ENCODE measurements around the gene TARBP1. TPM values are rescaled to one million over a fixed set of nuclear protein-coding genes. Genes with fewer than 3 reads are reported as not detected.

TARBP1 gene
- total and polyA plus RNA-seq, 2 of the 4 experiments (the other 2 are of a cell fraction), result 10.6 to 17.7 TPM

GRCh38 chr1:234515821-234516241 lies 36.9 kb upstream of the TARBP1 start:
- Histone ChIP-seq H3K56ac (ENCODE audit: extremely low read depth, insufficient read depth, low read length) (no peak overlapping the region), H4K91ac (ENCODE audit: insufficient read depth, low read depth, low read length) (no peak overlapping the region), H3K18ac (ENCODE audit: low read depth, low read length) (peak overlapping the region; percentile 74; the same call in 1 of the 2 replicates), H3K4ac (ENCODE audit: low read depth, low read length) (peak overlapping the region; percentile 28; the same call in 1 of the 2 replicates), H4K5ac (ENCODE audit: low read depth, low read length) (no peak overlapping the region; the same call in 1 of the 2 replicates), H3K9me1 (ENCODE audit: insufficient read depth, low read length) (peaks cover 10% of the 10 kb centered on the region), H3K79me1 (ENCODE audit: low read depth in 1 of 2, low read length in 2 of 2) (no peaks in the 10 kb centered on the region), H3K4me1 (ENCODE audit: control insufficient read depth, insufficient read depth, low read length) (peaks cover 9% of the 10 kb centered on the region), H3K23ac (ENCODE audit: low read depth, low read length) (no peak overlapping the region; the same call in 1 of the 2 replicates), H2BK120ac (ENCODE audit: low read depth, low read length) (peak overlapping the region; percentile 59; the same call in 1 of the 2 replicates), H3K27me3 (ENCODE audit: control insufficient read depth, insufficient read depth, low read length) (no peaks in the 10 kb centered on the region), H2AK9ac (replicated peaks; ENCODE audit: low read depth, low read length, poor library complexity) (no peak overlapping the region), H2AK5ac (ENCODE audit: low read depth, low read length) (no peak overlapping the region; the same call in 1 of the 2 replicates), H2BK20ac (ENCODE audit: low read depth, low read length) (peak overlapping the region; percentile 64; the same call in 1 of the 2 replicates), H3K4me3 (ENCODE audit: insufficient read depth, low read depth, low read length) (no peak overlapping the region), H3K14ac (replicated peaks; ENCODE audit: low read depth, low read length) (no peak overlapping the region), H2BK5ac (ENCODE audit: low read depth, low read length, poor library complexity, severe bottlenecking) (peak overlapping the region; percentile 80), H3K27ac (ENCODE audit: insufficient read depth, low read length) (peak overlapping the region; percentile 26; the same call in 1 of the 2 replicates), H3K9me3 (ENCODE audit: control insufficient read depth, insufficient read depth, low read length) (no peaks in the 10 kb centered on the region), H2AFZ (replicated peaks; ENCODE audit: low read length, poor library complexity) (no peak overlapping the region), H2BK15ac (ENCODE audit: low read depth, low read length) (no peak overlapping the region), H4K20me1 (ENCODE audit: insufficient read depth, low read length) (no peaks in the 10 kb centered on the region), H3K36me3 (ENCODE audit: control insufficient read depth, insufficient read depth, low read length) (no peaks in the 10 kb centered on the region), H3K4me2 (ENCODE audit: low read depth, low read length) (peak overlapping the region; percentile 66; the same call in 1 of the 2 replicates), H3K9ac (ENCODE audit: low read depth, low read length) (no peak overlapping the region), H4K8ac (ENCODE audit: low read depth in 2 of 2, low read length in 2 of 2) (peak overlapping the region in 1 of 2 experiments; percentile 27; a peak in 1 of 4 replicates)
- TF ChIP-seq USF2 (IDR thresholded peaks at IDR 0.05; ENCODE audit: low read depth, low read length), result no peak
- no peak for TF ChIP-seq BHLHE40 (IDR thresholded peaks at IDR 0.05; ENCODE audit: low read depth, low read length)
- TF ChIP-seq CEBPB (IDR thresholded peaks at IDR 0.05; ENCODE audit: low read depth, low read length), result no peak
- no peak for TF ChIP-seq MXI1 (IDR thresholded peaks at IDR 0.05; ENCODE audit: borderline replicate concordance, low read depth, low read length)
- dilution Hi-C loops (cut with HindIII; ENCODE audit: low sequenced_read_pairs, unreplicated experiment), result no loop called here
- no CpG with 5 or more reads among the region's 3 CpGs for WGBS, 2 experiments (ENCODE audit: extremely low coverage in 2 of 2, insufficient read length in 1 of 2)
- POLR2A ChIA-PET (ENCODE audit: unreplicated experiment), result no interaction called here
- ATAC-seq (ENCODE audit: low read depth) (peak; percentile 44; the same call in 1 of the 2 replicates), DNase-seq (peak; percentile 61)
- no TSS peak for BruUV-seq (replicated peaks)
- CTCF ChIA-PET, result interaction anchor here (0.6 kb wide), 2 partner anchors 60 to 402 kb away, joined by 3 read pairs; no protein-coding TSS in a partner anchor
- in situ Hi-C loops (cut with MboI; ENCODE audit: low sequenced_read_pairs), result no loop called here
- intact Hi-C loops (cut with micrococcal nuclease), result loop anchor here (2.0 kb wide), 1 partner anchor 13 kb away; no protein-coding TSS in a partner anchor

All from IMR-90 (cell line).